ENCODE measurements around the gene IMPACT.

IMPACT gene

GRCh38 chr18:24426398-24427294 lies at the start of gene IMPACT:
Gene IMPACT (plus strand): TSS chr18:24426670. CDS start chr18:24426757, 87 bp downstream.
- Histone ChIP-seq H3K27me3 (replicated peaks; ENCODE audit: control insufficient read depth, insufficient read depth, low read length) (no peaks in the 10 kb centered on the region; the same call in 1 of the 2 replicates), H3K36me3 (ENCODE audit: control insufficient read depth, insufficient read depth, low read length) (no peaks in the 10 kb centered on the region), H3K4me3 (replicated peaks; ENCODE audit: low read depth, low read length) (peak within 1 kb of the TSS; percentile 72)
- DNase-seq (ENCODE audit: extremely low read depth, insufficient read length), result peak; percentile 83
- TF ChIP-seq CTCF (IDR thresholded peaks at IDR 0.05; ENCODE audit: insufficient read depth, low read length, poor library complexity, severe bottlenecking), result no peak

- no peak overlapping the region for H3K4me3 ChIP-seq (replicated peaks; ENCODE audit: low read depth, low read length)
- DNase-seq (ENCODE audit: extremely low read depth, insufficient read length), result no peak
These were observed 47.9 kb upstream of the IMPACT start for GRCh38 chr18:24378598-24378997.

GRCh38 chr18:24380163-24380747 lies 46.2 kb upstream of the IMPACT start:
- Histone ChIP-seq H3K27me3 (replicated peaks; ENCODE audit: control insufficient read depth, insufficient read depth, low read length) (no peaks in the 10 kb centered on the region), H3K4me3 (replicated peaks; ENCODE audit: low read depth, low read length) (no peak overlapping the region), H3K36me3 (ENCODE audit: control insufficient read depth, insufficient read depth, low read length) (no peaks in the 10 kb centered on the region)
- no peak for TF ChIP-seq CTCF (IDR thresholded peaks at IDR 0.05; ENCODE audit: insufficient read depth, low read length, poor library complexity, severe bottlenecking)
- no peak for DNase-seq (ENCODE audit: extremely low read depth, insufficient read length)

More at GRCh38 chr18:24378598-24378997, 47.9 kb upstream of the IMPACT start:
- Histone ChIP-seq H3K36me3 (ENCODE audit: control insufficient read depth, insufficient read depth, low read length) (no peaks in the 10 kb centered on the region), H3K27me3 (replicated peaks; ENCODE audit: control insufficient read depth, insufficient read depth, low read length) (no peaks in the 10 kb centered on the region; the same call in 1 of the 2 replicates)
- no peak for TF ChIP-seq CTCF (IDR thresholded peaks at IDR 0.05; ENCODE audit: insufficient read depth, low read length, poor library complexity, severe bottlenecking)

- DNase-seq (ENCODE audit: extremely low read depth, insufficient read length), result no peak
- no peak for TF ChIP-seq CTCF (IDR thresholded peaks at IDR 0.05; ENCODE audit: insufficient read depth, low read length, poor library complexity, severe bottlenecking)
- Histone ChIP-seq H3K27me3 (replicated peaks; ENCODE audit: control insufficient read depth, insufficient read depth, low read length) (no peaks in the 10 kb centered on the region), H3K4me3 (replicated peaks; ENCODE audit: low read depth, low read length) (no peak overlapping the region), H3K36me3 (ENCODE audit: control insufficient read depth, insufficient read depth, low read length) (no peaks in the 10 kb centered on the region)
These were observed 45.3 kb upstream of the IMPACT start for GRCh38 chr18:24381126-24381525.

- no peaks in the 10 kb centered on the region for H3K36me3 ChIP-seq (ENCODE audit: control insufficient read depth, insufficient read depth, low read length)
- TF ChIP-seq CTCF (IDR thresholded peaks at IDR 0.05; ENCODE audit: insufficient read depth, low read length, poor library complexity, severe bottlenecking), result no peak
- peaks cover 2% of the 10 kb centered on the region; the same call in 1 of the 2 replicates for H3K27me3 ChIP-seq (replicated peaks; ENCODE audit: control insufficient read depth, insufficient read depth, low read length)
- no peak overlapping the region for H3K4me3 ChIP-seq (replicated peaks; ENCODE audit: low read depth, low read length)
- no peak for DNase-seq (ENCODE audit: extremely low read depth, insufficient read length)
These were observed 39.8 kb upstream of the IMPACT start for GRCh38 chr18:24386681-24387080.
